Dermis blood vessel endothelial cell (primary cell): Measurements from ENCODE around the gene NPIPB5. TPM values are rescaled to one million over a fixed set of nuclear protein-coding genes. Genes with fewer than 3 reads are reported as not detected.
"Not testable (repeated sequence)": the region's sequence is repeated elsewhere in the genome, so short reads cannot be mapped to it uniquely, and the experiment has no call there.

Experiments
- DNase-seq: peaks from one replicate; pipeline ENCODE4 v3.0.0; 2010
- total RNA-seq: library from RNA; depleted of rRNA; stranded (reverse); fragments of >200 nt; gene quantifications from 2 replicates; pipeline ENCODE4 v1.2.3, GENCODE V29; 2014

Gene NPIPB5
- total RNA-seq: 80.2 and 182 TPM in 2 replicates

GRCh38 chr16:22510591-22510990, at the start of gene NPIPB5:
Gene NPIPB5, plus strand, starts transcription at chr16:22510891. Its CDS starts 2,911 bp downstream, at chr16:22513802.
- not testable (repeated sequence) for DNase-seq

DNA sequence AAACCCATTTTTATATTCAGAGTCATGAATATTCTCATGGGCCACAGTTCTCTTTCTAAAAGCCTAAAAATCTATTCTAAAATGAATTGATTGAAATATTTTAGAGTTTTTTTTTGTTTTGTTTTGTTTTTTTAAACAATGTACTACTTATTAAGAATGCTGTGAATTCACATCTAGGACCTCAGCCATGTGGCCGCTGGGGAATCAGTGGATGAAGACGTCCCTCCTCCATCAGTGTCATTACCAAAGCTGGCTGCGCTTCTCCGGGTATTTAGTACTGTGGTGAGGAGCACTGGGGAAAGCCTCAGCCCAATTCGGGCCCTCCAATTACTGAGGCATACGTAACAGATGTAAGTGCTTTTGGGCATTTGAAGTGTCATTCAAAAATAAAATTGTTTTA, 41.8 kb upstream of the NPIPB5 start:
- DNase-seq: not testable (repeated sequence)

- DNase-seq: not testable (repeated sequence)
Observed at GRCh38 chr16:22537996-22538395, 27.3 kb downstream of the NPIPB5 start.

- DNase-seq: not testable (repeated sequence)
Observed at GRCh38 chr16:22544809-22545208, 34.1 kb downstream of the NPIPB5 start.

GRCh38 chr16:22546630-22547029, 35.9 kb downstream of the NPIPB5 start:
- DNase-seq: not testable (repeated sequence)

- not testable (repeated sequence) for DNase-seq
Observed at GRCh38 chr16:22547170-22547765, 36.6 kb downstream of the NPIPB5 start.

- not testable (repeated sequence) for DNase-seq
Observed at GRCh38 chr16:22549853-22550252, 39.2 kb downstream of the NPIPB5 start.

DNA sequence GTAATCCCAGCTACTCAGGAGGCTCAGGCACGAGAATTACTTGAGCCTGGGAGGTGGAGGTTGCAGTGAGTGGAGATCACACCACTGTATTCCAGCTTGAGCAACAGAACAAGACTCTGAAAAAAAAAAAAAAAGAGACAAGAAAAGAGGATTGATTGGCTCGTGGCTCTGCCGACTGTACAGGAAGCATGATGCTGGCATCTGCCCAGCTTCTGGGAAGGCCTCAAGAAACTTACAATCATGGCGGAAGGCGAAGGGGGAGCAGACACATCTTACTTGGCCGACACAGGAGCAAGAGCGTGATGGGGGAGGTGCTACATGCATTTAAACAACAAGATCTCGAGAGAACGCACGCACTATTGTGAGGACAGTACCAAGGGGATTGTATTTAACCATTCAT, 40.5 kb downstream of the NPIPB5 start:
- DNase-seq: not testable (repeated sequence)

DNA sequence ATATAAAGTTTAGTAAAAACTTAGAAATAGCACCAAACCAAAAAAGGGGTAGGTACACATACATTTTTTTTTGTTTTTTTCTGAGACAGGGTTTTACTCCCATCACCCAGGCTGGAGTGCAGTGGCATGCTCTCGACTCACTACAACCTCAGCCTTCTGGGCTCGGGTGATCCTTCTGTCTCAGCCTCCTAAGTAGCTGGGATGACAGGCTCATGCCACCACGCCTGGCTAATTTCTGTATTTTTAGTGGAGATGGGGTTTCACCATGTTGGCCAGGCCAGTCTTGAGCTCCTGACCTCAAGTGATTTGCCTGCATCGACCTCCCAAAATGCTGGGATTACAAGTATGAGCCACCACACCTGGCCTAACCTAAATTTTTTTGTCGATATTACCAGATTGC, 41.0 kb downstream of the NPIPB5 start:
- DNase-seq: not testable (repeated sequence)

DNA sequence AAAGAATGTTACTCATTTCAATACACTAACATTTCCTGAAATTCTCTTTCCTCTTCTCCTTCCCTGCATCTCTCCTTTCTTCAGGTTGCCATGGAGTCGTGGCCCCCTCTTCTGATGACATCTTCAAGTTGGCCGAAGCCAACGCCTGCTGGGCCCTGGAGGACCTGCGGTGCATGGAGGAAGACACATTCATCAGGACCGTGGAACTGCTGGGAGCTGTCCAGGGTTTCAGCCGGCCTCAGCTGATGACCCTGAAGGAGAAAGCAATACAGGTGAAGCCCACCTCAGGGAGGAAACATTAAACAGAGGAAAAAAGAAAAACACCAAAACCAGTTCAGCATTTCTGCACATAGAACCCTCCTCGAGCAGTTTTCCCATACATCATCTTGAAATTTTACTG, 46.1 kb downstream of the NPIPB5 start:
- not testable (repeated sequence) for DNase-seq

Other genes starting within 250 kb of the NPIPB5 start
- gene POLR3E, start 213.5 kb upstream of the NPIPB5 start, total RNA-seq: 61.3 and 81.6 TPM in 2 replicates
- 39.0 and 42.0 TPM in 2 replicates for gene CDR2, start 136.3 kb upstream of the NPIPB5 start, total RNA-seq